ENCODE data around the gene PDGFD. TPM values are rescaled to one million over a fixed set of nuclear protein-coding genes. Genes with fewer than 3 reads are reported as not detected.

Gene PDGFD
- total and polyA plus RNA-seq, 2 donors (not counting 3 experiments of a cell fraction or from before 2014, with no cell fraction given) = 6.3 to 13.1 TPM

DNA sequence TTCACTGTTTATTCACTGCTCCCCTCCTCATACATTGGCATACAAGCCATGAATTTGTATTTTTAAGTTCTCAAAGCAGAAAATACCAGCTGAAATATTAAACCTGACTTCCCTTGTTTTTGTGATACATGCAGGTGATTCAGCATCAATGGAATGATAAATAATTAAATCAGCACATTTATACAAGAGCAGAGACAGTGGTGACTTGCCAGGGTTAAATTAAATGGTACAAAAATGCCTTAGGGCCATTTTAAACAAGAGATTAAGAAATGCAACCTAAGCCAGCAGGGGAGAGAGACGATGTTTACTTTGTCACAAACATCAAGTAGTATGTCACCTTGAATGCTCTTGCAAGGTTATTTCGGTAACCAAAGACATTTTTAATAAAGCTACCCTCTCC lies 223.4 kb downstream of the PDGFD start:
- FAIRE-seq (no peak), DNase-seq (ENCODE audit: low read depth, low spot score) (no peak)
- TF ChIP-seq MYC (IDR thresholded peaks at IDR 0.05; ENCODE audit: low read depth, low read length) (no peak), FOS (IDR thresholded peaks at IDR 0.05; ENCODE audit: borderline replicate concordance, insufficient read depth, low read length) (no peak), POLR2AphosphoS5 (IDR thresholded peaks at IDR 0.05; ENCODE audit: insufficient read depth, low read depth, low read length) (no peak), POLR2A (IDR thresholded peaks at IDR 0.05; ENCODE audit: low read depth, low read length) (no peak), CTCF (IDR thresholded peaks at IDR 0.05; ENCODE audit: extremely low read depth in 1 of 2, insufficient read depth in 1 of 2, low read depth in 1 of 2, low read length in 2 of 2) (no peak), GATA2 (IDR thresholded peaks at IDR 0.05; ENCODE audit: insufficient read depth, insufficient read length, low read depth, low read length) (no peak), JUN (IDR thresholded peaks at IDR 0.05; ENCODE audit: borderline replicate concordance, insufficient read depth, insufficient read length, low read depth) (no peak), EZH2 (IDR thresholded peaks at IDR 0.05; ENCODE audit: borderline replicate concordance, low read depth, low read length, severe bottlenecking) (no peak)
- TF ChIP-seq, protein P1, sequence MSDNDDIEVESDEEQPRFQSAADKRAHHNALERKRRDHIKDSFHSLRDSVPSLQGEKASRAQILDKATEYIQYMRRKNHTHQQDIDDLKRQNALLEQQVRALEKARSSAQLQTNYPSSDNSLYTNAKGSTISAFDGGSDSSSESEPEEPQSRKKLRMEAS (IDR thresholded peaks at IDR 0.05; ENCODE audit: insufficient read depth, insufficient read length) = no peak
- ChIA-PET CTCF (no interaction called here), POLR2A (no interaction called here)
- BruUV-seq (replicated peaks) = no TSS peak
- Histone ChIP-seq H3K9me3 (replicated peaks; ENCODE audit: control insufficient read depth, insufficient read depth, low read length) (no peaks in the 10 kb centered on the region), H3K79me2 (ENCODE audit: control insufficient read depth, insufficient read depth, low read length) (no peaks in the 10 kb centered on the region), H3K9ac (replicated peaks; ENCODE audit: extremely low read depth, insufficient read depth, low read length) (no peak overlapping the region), H3K36me3 (ENCODE audit: control insufficient read depth in 2 of 2, extremely low read depth in 1 of 2, insufficient read depth in 2 of 2, low read length in 2 of 2) (no peaks in the 10 kb centered on the region), H3K4me3 (replicated peaks in 1 of 3; ENCODE audit: insufficient read depth in 1 of 3, low read depth in 1 of 3, low read length in 3 of 3) (no peak overlapping the region), H3K4me2 (ENCODE audit: insufficient read depth, low read length) (no peak overlapping the region), H2AFZ (ENCODE audit: low read depth, low read length) (no peak overlapping the region), H4K20me1 (replicated peaks; ENCODE audit: control insufficient read depth, extremely low read depth, insufficient read depth, low read length) (no peaks in the 10 kb centered on the region), H3K27me3 (ENCODE audit: control insufficient read depth in 2 of 2, insufficient read depth in 2 of 2, low read length in 2 of 2) (no peaks in the 10 kb centered on the region), H3K9me1 (replicated peaks; ENCODE audit: control insufficient read depth, extremely low read depth, insufficient read depth, low read length) (no peaks in the 10 kb centered on the region), H3K4me1 (ENCODE audit: control insufficient read depth, extremely low read depth, insufficient read depth, low read length) (no peaks in the 10 kb centered on the region), H3K27ac (ENCODE audit: insufficient read depth, low read depth, low read length) (no peak overlapping the region)
- intact Hi-C loops (cut with micrococcal nuclease) (no loop called here), dilution Hi-C loops (cut with MboI; ENCODE audit: extremely low pct_ligation_motif_present, low sequenced_read_pairs) (no loop called here)

All from endothelial cell of umbilical vein (primary cell).